Ectodermal cell (in vitro differentiated cells): ENCODE measurements around the gene GALNTL6. TPM values are rescaled to one million over a fixed set of nuclear protein-coding genes. Genes with fewer than 3 reads are reported as not detected.

ENCODE experiments used
- H3K27ac ChIP-seq: 2 replicates; pipeline ENCODE4 v1.7.0; 2013; ENCODE audit warnings: mild to moderate bottlenecking, low read depth, low read length; ENCODE audit not compliant: insufficient read depth, poor library complexity, severe bottlenecking
- H3K27me3 ChIP-seq: 2 replicates; pipeline ENCODE4 v1.7.0; 2013; ENCODE audit warnings: mild to moderate bottlenecking, low read length; ENCODE audit not compliant: insufficient read depth, control insufficient read depth, poor library complexity, severe bottlenecking
- H3K36me3 ChIP-seq: one replicate; pipeline ENCODE4 v1.7.0; 2013; ENCODE audit warnings: low read length; ENCODE audit not compliant: control insufficient read depth, insufficient read depth
- H3K4me1 ChIP-seq: one replicate; pipeline ENCODE4 v1.7.0; 2013; ENCODE audit warnings: low read length; ENCODE audit not compliant: control insufficient read depth, insufficient read depth
- H3K4me3 ChIP-seq: 2 replicates; pipeline ENCODE4 v1.7.0; 2013; ENCODE audit warnings: low read depth, low read length, control low read depth; ENCODE audit not compliant: insufficient read depth
- H3K9me3 ChIP-seq: 2 replicates; pipeline ENCODE4 v1.7.0; 2013; ENCODE audit warnings: mild to moderate bottlenecking, low read length, moderate library complexity; ENCODE audit not compliant: control insufficient read depth
- WGBS, 2 experiments: methylation state at CpG; one replicate each; pipeline ENCODE4 v1.1.7; 2013; ENCODE audit warnings: missing lambda C conversion rate in 2 of 2; 5-methylcytosine and 5-hydroxymethylcytosine counted together
- polyA plus RNA-seq, 4 experiments: library from polyadenylated mRNA; stranded (reverse); fragments of 50-300 nt; gene quantifications; one replicate each; pipeline ENCODE4 v1.2.3, GENCODE V29; 2013

GALNTL6 gene
- polyA plus RNA-seq (2013, experiment 1 of 4), result 0.46 TPM
- polyA plus RNA-seq (2013, experiment 2 of 4), result 0.14 TPM
- polyA plus RNA-seq (2013, experiment 3 of 4), result 0.64 TPM
- polyA plus RNA-seq (2013, experiment 4 of 4), result 1.0 TPM

DNA sequence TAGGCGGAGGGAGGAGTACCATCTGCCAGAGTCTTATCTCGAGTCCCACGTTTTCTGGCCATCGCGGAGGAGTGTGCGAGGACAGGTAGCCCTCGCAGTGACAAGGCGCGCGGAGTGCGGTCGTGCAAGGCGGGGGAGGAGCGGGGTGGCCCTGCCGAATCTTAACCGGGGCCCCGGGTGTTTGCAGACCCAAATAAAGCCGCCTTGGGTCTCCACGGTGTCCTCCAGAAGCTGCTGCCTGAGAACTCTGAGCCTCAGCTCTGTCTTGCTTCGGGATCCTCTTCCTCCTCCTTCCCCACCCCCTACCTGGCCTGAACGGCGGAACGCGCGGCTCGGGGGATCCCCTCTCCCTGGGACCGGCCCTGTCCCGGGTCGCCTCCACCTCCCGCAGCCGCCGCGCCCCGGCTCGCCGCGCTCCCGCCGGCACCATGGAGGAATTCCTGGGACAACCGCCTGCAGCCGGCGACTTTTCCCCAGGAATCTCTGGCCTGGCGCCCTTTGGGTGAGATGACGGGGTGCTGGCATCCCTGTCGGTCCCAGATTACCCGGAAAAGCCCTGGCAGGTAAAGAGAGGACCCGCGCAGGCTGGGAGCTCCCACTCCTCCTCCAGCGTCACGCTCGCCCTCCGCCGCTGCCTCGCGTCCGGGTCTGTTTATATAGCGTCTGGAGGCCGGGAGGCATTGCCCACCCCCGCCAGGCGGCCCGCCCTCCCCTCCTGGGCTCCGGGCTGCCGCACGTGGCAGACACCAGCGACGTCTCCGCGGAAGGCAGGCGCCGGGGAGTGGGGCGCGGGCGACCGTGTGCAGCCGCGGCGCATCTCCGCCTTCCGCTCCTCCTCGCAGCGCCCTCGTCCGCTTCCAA is at the start of gene GALNTL6:
GALNTL6 (plus strand) TSS at position 740 of the 861 bp plus-strand sequence.
- Histone ChIP-seq H3K36me3 (no peaks in the 10 kb centered on the region), H3K4me3 (peak within 1 kb of the TSS; percentile 60), H3K9me3 (no peaks in the 10 kb centered on the region), H3K27ac (no peak within 1 kb of the TSS), H3K27me3 (peaks cover 48% of the 10 kb centered on the region), H3K4me1 (peaks cover 6% of the 10 kb centered on the region)
- WGBS, 2 experiments, result 0 to 1% methylated on average over 83 of the region's 83 CpGs

DNA sequence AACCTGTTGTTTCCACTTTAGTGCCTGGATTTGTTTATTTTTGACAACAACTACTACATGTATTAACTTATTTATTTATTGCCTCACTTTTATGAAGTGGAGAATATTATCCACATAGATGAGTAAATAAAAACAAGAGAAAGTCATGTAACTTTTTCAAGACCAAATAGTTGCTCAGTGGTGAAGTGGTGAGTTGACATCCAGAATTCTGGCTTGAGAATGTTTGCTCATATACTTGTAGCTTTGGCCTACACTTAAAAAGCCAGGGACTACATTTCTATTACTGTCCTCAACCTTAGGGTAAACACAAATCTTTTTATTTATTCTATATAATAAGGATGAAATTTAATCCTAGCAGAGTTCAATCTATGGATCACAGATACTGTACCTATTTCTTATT is 47.7 kb upstream of the GALNTL6 start:
- Histone ChIP-seq H3K36me3 (no peaks in the 10 kb centered on the region), H3K4me3 (no peak overlapping the region), H3K9me3 (no peaks in the 10 kb centered on the region)

GRCh38 chr4:171774642-171775190 is 38.5 kb upstream of the GALNTL6 start:
- peaks cover 2% of the 10 kb centered on the region for H3K9me3 ChIP-seq
- no peak overlapping the region for H3K27ac ChIP-seq
- no peaks in the 10 kb centered on the region for H3K27me3 ChIP-seq
- no peaks in the 10 kb centered on the region for H3K4me1 ChIP-seq
- 93 to 95% methylated on average over 4 to 6 of the region's 6 CpGs for WGBS, 2 experiments
- H3K36me3 ChIP-seq, result no peaks in the 10 kb centered on the region
- no peak overlapping the region for H3K4me3 ChIP-seq

More for the DNA sequence above, 47.7 kb upstream of the GALNTL6 start:
- no peak overlapping the region for H3K27ac ChIP-seq
- H3K27me3 ChIP-seq, result no peaks in the 10 kb centered on the region
- no peaks in the 10 kb centered on the region for H3K4me1 ChIP-seq

GRCh38 chr4:171779301-171779700 is 33.9 kb upstream of the GALNTL6 start:
- whole genome bisulfite sequencing, 2 experiments, result 100% methylated on average over 1 of the region's 5 CpGs
- Histone ChIP-seq H3K4me1 (no peaks in the 10 kb centered on the region), H3K9me3 (no peaks in the 10 kb centered on the region), H3K27me3 (no peaks in the 10 kb centered on the region), H3K27ac (no peak overlapping the region), H3K36me3 (no peaks in the 10 kb centered on the region), H3K4me3 (no peak overlapping the region)

DNA sequence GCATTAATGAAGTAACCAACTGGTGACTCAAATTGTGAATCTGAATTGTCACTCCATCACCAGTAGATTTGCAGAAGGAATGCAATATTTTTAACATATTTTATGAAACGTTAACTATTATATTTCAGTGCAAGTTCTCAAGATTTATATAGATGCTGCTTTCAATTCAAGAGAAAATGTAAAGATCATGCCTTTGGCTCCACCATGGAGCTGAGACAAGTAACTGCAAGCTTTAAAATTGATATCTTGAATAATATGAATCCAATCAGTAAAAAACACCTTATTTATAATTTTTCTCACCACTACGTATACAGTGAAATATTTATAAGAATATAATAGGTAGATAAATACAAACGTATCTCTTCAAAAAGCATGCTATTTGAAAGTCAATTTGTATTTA is 27.8 kb upstream of the GALNTL6 start:
- WGBS, 2 experiments, result 80 to 100% methylated on average over 1 of the region's 3 CpGs

DNA sequence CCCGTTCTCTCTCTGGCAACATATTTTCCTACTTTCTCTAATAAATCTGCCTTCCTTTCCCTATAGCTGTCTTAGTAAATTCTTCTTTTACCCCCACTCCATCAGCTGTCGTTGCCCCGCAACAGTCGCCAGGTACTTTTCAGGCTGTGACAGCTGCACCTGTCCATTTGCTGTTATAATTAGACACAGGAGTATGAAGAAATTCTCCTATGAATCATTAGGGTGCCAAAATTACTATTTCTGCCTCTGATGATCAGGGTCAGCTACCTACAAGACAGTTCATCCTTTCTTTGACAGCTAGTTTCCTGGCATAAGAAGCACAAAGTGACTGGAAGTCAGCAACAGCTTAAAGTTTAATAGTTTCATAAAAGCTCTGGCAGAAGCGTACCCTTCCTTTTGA is 19.5 kb upstream of the GALNTL6 start:
- no peaks in the 10 kb centered on the region for H3K9me3 ChIP-seq
- H3K27ac ChIP-seq, result no peak overlapping the region
- no peaks in the 10 kb centered on the region for H3K36me3 ChIP-seq
- WGBS, 2 experiments, result 93 to 95% methylated on average over 5 of the region's 5 CpGs
- no peaks in the 10 kb centered on the region for H3K4me1 ChIP-seq
- H3K27me3 ChIP-seq, result no peaks in the 10 kb centered on the region
- H3K4me3 ChIP-seq, result no peak overlapping the region

More for the DNA sequence above, 27.8 kb upstream of the GALNTL6 start:
- Histone ChIP-seq H3K4me3 (no peak overlapping the region), H3K27me3 (no peaks in the 10 kb centered on the region), H3K27ac (no peak overlapping the region), H3K36me3 (no peaks in the 10 kb centered on the region), H3K9me3 (no peaks in the 10 kb centered on the region), H3K4me1 (no peaks in the 10 kb centered on the region)

- no peaks in the 10 kb centered on the region for H3K27me3 ChIP-seq
- H3K27ac ChIP-seq, result no peak overlapping the region
- H3K4me1 ChIP-seq, result no peaks in the 10 kb centered on the region
- WGBS, 2 experiments, result 83 to 85% methylated on average over 2 of the region's 2 CpGs
- H3K9me3 ChIP-seq, result no peaks in the 10 kb centered on the region
- no peaks in the 10 kb centered on the region for H3K36me3 ChIP-seq
- no peak overlapping the region for H3K4me3 ChIP-seq
Observed at GRCh38 chr4:171794528-171794927, 18.7 kb upstream of the GALNTL6 start.

DNA sequence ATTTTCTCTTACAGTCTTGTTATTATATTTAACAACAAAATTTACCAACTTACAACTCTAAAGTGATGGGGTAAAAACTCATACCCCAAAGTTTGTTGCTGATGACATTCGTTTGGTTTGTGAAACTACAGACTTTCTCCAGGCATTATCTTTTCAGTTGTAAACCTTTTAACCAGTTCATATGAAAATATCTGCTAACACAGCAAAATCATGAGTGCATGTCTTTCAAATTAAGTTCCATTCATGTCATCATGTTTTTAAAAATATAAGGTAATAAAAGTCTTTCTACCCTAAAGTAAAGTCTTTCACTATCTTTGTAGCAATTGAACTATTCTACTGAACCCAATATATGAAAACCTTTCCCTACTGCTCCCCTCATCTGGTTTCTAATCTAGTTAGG is 3.4 kb upstream of the GALNTL6 start:
- Histone ChIP-seq H3K9me3 (no peaks in the 10 kb centered on the region), H3K4me3 (no peak overlapping the region), H3K27me3 (peaks cover 38% of the 10 kb centered on the region), H3K4me1 (peaks cover 6% of the 10 kb centered on the region), H3K27ac (no peak overlapping the region), H3K36me3 (no peaks in the 10 kb centered on the region)
- WGBS, 2 experiments, result 88 to 93% methylated on average over 1 of the region's 1 CpG

DNA sequence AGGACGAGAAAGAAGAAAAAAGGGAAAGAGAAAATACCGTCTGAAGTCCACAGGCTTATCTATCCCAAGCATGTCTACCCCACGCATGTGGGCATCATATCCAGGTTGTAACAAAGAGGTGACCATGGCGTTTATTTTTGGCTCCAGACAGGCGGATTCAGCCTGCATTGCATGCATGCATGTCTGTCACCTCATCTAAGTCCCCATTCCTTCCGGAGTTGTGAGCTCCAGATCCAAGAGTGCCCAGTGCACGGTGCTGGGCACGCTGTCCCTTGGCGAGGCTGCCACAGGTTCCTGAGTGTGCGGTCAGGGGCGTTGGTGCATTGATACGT is 905 bp upstream of the GALNTL6 start:
- peak overlapping the region; percentile 60 for H3K4me3 ChIP-seq
- no peaks in the 10 kb centered on the region for H3K36me3 ChIP-seq
- peaks cover 48% of the 10 kb centered on the region for H3K27me3 ChIP-seq
- H3K27ac ChIP-seq, result no peak overlapping the region
- H3K4me1 ChIP-seq, result peaks cover 6% of the 10 kb centered on the region
- 10% methylated on average over 12 of the region's 12 CpGs for WGBS, 2 experiments
- no peaks in the 10 kb centered on the region for H3K9me3 ChIP-seq

DNA sequence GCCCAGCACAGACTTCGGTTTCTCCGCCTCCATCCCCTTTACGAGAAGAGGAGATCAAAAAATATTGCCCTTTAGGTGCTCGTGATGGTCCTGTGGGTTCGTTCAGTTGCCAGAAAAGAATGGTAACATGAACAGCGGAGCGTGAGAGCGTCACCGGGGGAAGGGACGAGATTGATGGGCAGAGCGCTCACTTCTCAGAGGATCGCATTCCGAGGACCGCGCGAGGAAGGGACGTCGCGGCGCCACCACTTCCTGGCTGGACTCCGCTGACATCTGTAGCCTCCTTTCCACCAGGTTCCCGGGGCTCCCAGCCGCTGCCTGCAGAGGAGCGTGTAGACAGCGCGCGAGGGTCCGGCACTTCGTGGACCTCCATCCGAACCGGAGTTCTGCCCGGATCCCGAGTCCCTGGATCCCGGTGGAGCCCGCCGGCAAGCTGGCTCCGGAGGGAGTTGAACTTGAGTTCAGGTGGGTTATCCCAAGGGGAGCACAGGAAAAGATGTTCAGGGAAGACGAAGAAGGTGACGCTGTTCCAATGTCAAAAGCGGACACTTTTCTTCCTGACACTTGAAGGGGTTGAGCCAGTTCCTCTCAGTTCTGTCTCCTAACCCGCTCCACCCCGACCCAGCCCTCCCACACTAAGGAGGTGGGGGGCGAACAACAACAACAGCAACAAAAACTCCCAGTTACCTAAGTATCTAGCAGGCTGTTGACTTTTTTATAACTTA is 484 bp downstream of the GALNTL6 start:
- WGBS, 2 experiments, result 3 to 4% methylated on average over 43 of the region's 43 CpGs
- no peaks in the 10 kb centered on the region for H3K9me3 ChIP-seq
- H3K27ac ChIP-seq, result no peak overlapping the region
- peaks cover 6% of the 10 kb centered on the region for H3K4me1 ChIP-seq
- peaks cover 48% of the 10 kb centered on the region for H3K27me3 ChIP-seq
- H3K4me3 ChIP-seq, result peak overlapping the region; percentile 60
- no peaks in the 10 kb centered on the region for H3K36me3 ChIP-seq
